Measurements from ENCODE around the gene SPDEF.

SPDEF gene

GRCh38 chr6:34512738-34513115, 43.4 kb downstream of the SPDEF start:
- H3K4me3 ChIP-seq (ENCODE audit: low read depth, low read length) = no peak overlapping the region
- H3K4ac ChIP-seq (ENCODE audit: low read depth, low read length) = no peak overlapping the region
- H2BK120ac ChIP-seq (ENCODE audit: insufficient read depth, low read length, poor library complexity) = no peak overlapping the region
- H3K36me3 ChIP-seq (ENCODE audit: control insufficient read depth in 1 of 2, insufficient read depth in 2 of 2, low read length in 2 of 2) = no peaks in the 10 kb centered on the region
- H2BK12ac ChIP-seq (ENCODE audit: low read length) = no peak overlapping the region
- no peak overlapping the region for H2BK5ac ChIP-seq (ENCODE audit: low read depth, low read length, poor library complexity)
- peaks cover 10% of the 10 kb centered on the region for H3K27me3 ChIP-seq (ENCODE audit: insufficient read depth, low read length)
- H3K79me1 ChIP-seq (ENCODE audit: low read length) = no peaks in the 10 kb centered on the region
- no peak overlapping the region for H3K23ac ChIP-seq (ENCODE audit: low read length)
- H3K4me1 ChIP-seq (ENCODE audit: control insufficient read depth in 1 of 2, insufficient read depth in 2 of 2, low read length in 2 of 2) = peaks cover 0 to 2% of the 10 kb centered on the region in 2 experiments
- no peak overlapping the region for H2AK5ac ChIP-seq (ENCODE audit: low read length)
- H4K8ac ChIP-seq (ENCODE audit: low read depth, low read length) = no peak overlapping the region
- WGBS (ENCODE audit: extremely low coverage, insufficient coverage, insufficient read length) = no CpG with 5 or more reads among the region's 5 CpGs
- H3K9ac ChIP-seq (ENCODE audit: low read length) = no peak overlapping the region
- no peak overlapping the region for H3K4me2 ChIP-seq (ENCODE audit: low read length)
- no peak overlapping the region for H4K12ac ChIP-seq (ENCODE audit: low read depth, low read length)
- no peaks in the 10 kb centered on the region for H3K79me2 ChIP-seq (ENCODE audit: control insufficient read depth, insufficient read depth, low read length, poor library complexity)
- H4K91ac ChIP-seq (ENCODE audit: low read depth, low read length) = no peak overlapping the region
- H3K18ac ChIP-seq (ENCODE audit: low read length) = no peak overlapping the region
- no peak overlapping the region for H3K14ac ChIP-seq (ENCODE audit: low read length)
- no peaks in the 10 kb centered on the region for H3K9me3 ChIP-seq (ENCODE audit: insufficient read depth, low read depth, low read length)
- no peak overlapping the region for H2AFZ ChIP-seq (ENCODE audit: insufficient read depth, low read length, poor library complexity)
- no peak overlapping the region for H3K27ac ChIP-seq (ENCODE audit: low read depth, low read length)
- DNase-seq = no peak

GRCh38 chr6:34511915-34512737, 44.0 kb downstream of the SPDEF start:
- H3K14ac ChIP-seq (ENCODE audit: low read length) = no peak overlapping the region
- H3K27ac ChIP-seq (ENCODE audit: low read depth, low read length) = no peak overlapping the region
- no peak overlapping the region for H4K8ac ChIP-seq (ENCODE audit: low read depth, low read length)
- H3K79me1 ChIP-seq (ENCODE audit: low read length) = no peaks in the 10 kb centered on the region
- no peak overlapping the region for H2BK120ac ChIP-seq (ENCODE audit: insufficient read depth, low read length, poor library complexity)
- H3K4ac ChIP-seq (ENCODE audit: low read depth, low read length) = no peak overlapping the region
- H3K36me3 ChIP-seq (ENCODE audit: control insufficient read depth in 1 of 2, insufficient read depth in 2 of 2, low read length in 2 of 2) = no peaks in the 10 kb centered on the region
- peak overlapping the region; percentile 8 for H3K4me3 ChIP-seq (ENCODE audit: low read depth, low read length)
- no peak overlapping the region for H2AFZ ChIP-seq (ENCODE audit: insufficient read depth, low read length, poor library complexity)
- H2BK5ac ChIP-seq (ENCODE audit: low read depth, low read length, poor library complexity) = no peak overlapping the region
- no peak overlapping the region for H3K9ac ChIP-seq (ENCODE audit: low read length)
- no peak for DNase-seq
- no peak overlapping the region for H3K18ac ChIP-seq (ENCODE audit: low read length)
- no peak overlapping the region for H4K91ac ChIP-seq (ENCODE audit: low read depth, low read length)
- H3K23ac ChIP-seq (ENCODE audit: low read length) = no peak overlapping the region
- H4K12ac ChIP-seq (ENCODE audit: low read depth, low read length) = no peak overlapping the region
- no CpG with 5 or more reads among the region's 12 CpGs for WGBS (ENCODE audit: extremely low coverage, insufficient coverage, insufficient read length)
- H2BK12ac ChIP-seq (ENCODE audit: low read length) = no peak overlapping the region
- no peak overlapping the region for H3K4me2 ChIP-seq (ENCODE audit: low read length)
- no peak overlapping the region for H2AK5ac ChIP-seq (ENCODE audit: low read length)
- H3K27me3 ChIP-seq (ENCODE audit: insufficient read depth, low read length) = peaks cover 10% of the 10 kb centered on the region
- H3K9me3 ChIP-seq (ENCODE audit: insufficient read depth, low read depth, low read length) = no peaks in the 10 kb centered on the region
- no peaks in the 10 kb centered on the region for H3K79me2 ChIP-seq (ENCODE audit: control insufficient read depth, insufficient read depth, low read length, poor library complexity)
- peaks cover 0 to 2% of the 10 kb centered on the region in 2 experiments for H3K4me1 ChIP-seq (ENCODE audit: control insufficient read depth in 1 of 2, insufficient read depth in 2 of 2, low read length in 2 of 2)

GRCh38 chr6:34511214-34511914, 44.8 kb downstream of the SPDEF start:
- no peak overlapping the region for H3K4me3 ChIP-seq (ENCODE audit: low read depth, low read length)
- peaks cover 10% of the 10 kb centered on the region for H3K27me3 ChIP-seq (ENCODE audit: insufficient read depth, low read length)
- no peaks in the 10 kb centered on the region for H3K79me2 ChIP-seq (ENCODE audit: control insufficient read depth, insufficient read depth, low read length, poor library complexity)
- no peaks in the 10 kb centered on the region for H3K79me1 ChIP-seq (ENCODE audit: low read length)
- H2AK5ac ChIP-seq (ENCODE audit: low read length) = no peak overlapping the region
- no peak for DNase-seq
- H2BK12ac ChIP-seq (ENCODE audit: low read length) = no peak overlapping the region
- no peaks in the 10 kb centered on the region for H3K36me3 ChIP-seq (ENCODE audit: control insufficient read depth in 1 of 2, insufficient read depth in 2 of 2, low read length in 2 of 2)
- H3K23ac ChIP-seq (ENCODE audit: low read length) = no peak overlapping the region
- H2AFZ ChIP-seq (ENCODE audit: insufficient read depth, low read length, poor library complexity) = no peak overlapping the region
- peaks cover 0 to 2% of the 10 kb centered on the region in 2 experiments for H3K4me1 ChIP-seq (ENCODE audit: control insufficient read depth in 1 of 2, insufficient read depth in 2 of 2, low read length in 2 of 2)
- no peak overlapping the region for H3K27ac ChIP-seq (ENCODE audit: low read depth, low read length)
- no peak overlapping the region for H2BK5ac ChIP-seq (ENCODE audit: low read depth, low read length, poor library complexity)
- H4K91ac ChIP-seq (ENCODE audit: low read depth, low read length) = no peak overlapping the region
- H3K9me3 ChIP-seq (ENCODE audit: insufficient read depth, low read depth, low read length) = no peaks in the 10 kb centered on the region
- no peak overlapping the region for H3K18ac ChIP-seq (ENCODE audit: low read length)
- H3K4me2 ChIP-seq (ENCODE audit: low read length) = no peak overlapping the region
- no peak overlapping the region for H4K12ac ChIP-seq (ENCODE audit: low read depth, low read length)
- no peak overlapping the region for H4K8ac ChIP-seq (ENCODE audit: low read depth, low read length)
- no peak overlapping the region for H3K4ac ChIP-seq (ENCODE audit: low read depth, low read length)
- H3K9ac ChIP-seq (ENCODE audit: low read length) = no peak overlapping the region
- H2BK120ac ChIP-seq (ENCODE audit: insufficient read depth, low read length, poor library complexity) = no peak overlapping the region
- no peak overlapping the region for H3K14ac ChIP-seq (ENCODE audit: low read length)
- WGBS (ENCODE audit: extremely low coverage, insufficient coverage, insufficient read length) = no CpG with 5 or more reads among the region's 6 CpGs

GRCh38 chr6:34510299-34510698, 45.8 kb downstream of the SPDEF start:
- Histone ChIP-seq H2BK120ac (ENCODE audit: insufficient read depth, low read length, poor library complexity) (no peak overlapping the region), H2BK12ac (ENCODE audit: low read length) (no peak overlapping the region), H3K36me3 (ENCODE audit: control insufficient read depth in 1 of 2, insufficient read depth in 2 of 2, low read length in 2 of 2) (no peaks in the 10 kb centered on the region), H3K27ac (ENCODE audit: low read depth, low read length) (no peak overlapping the region), H3K4ac (ENCODE audit: low read depth, low read length) (no peak overlapping the region), H3K79me2 (ENCODE audit: control insufficient read depth, insufficient read depth, low read length, poor library complexity) (no peaks in the 10 kb centered on the region), H3K9ac (ENCODE audit: low read length) (no peak overlapping the region), H4K8ac (ENCODE audit: low read depth, low read length) (no peak overlapping the region), H2BK5ac (ENCODE audit: low read depth, low read length, poor library complexity) (no peak overlapping the region), H2AK5ac (ENCODE audit: low read length) (no peak overlapping the region), H3K79me1 (ENCODE audit: low read length) (no peaks in the 10 kb centered on the region), H2AFZ (ENCODE audit: insufficient read depth, low read length, poor library complexity) (no peak overlapping the region), H3K4me3 (ENCODE audit: low read depth, low read length) (no peak overlapping the region), H3K23ac (ENCODE audit: low read length) (no peak overlapping the region), H3K14ac (ENCODE audit: low read length) (no peak overlapping the region), H3K4me1 (ENCODE audit: control insufficient read depth in 1 of 2, insufficient read depth in 2 of 2, low read length in 2 of 2) (peaks cover 0 to 2% of the 10 kb centered on the region in 2 experiments), H4K91ac (ENCODE audit: low read depth, low read length) (no peak overlapping the region), H3K4me2 (ENCODE audit: low read length) (no peak overlapping the region), H3K27me3 (ENCODE audit: insufficient read depth, low read length) (peaks cover 9% of the 10 kb centered on the region), H3K9me3 (ENCODE audit: insufficient read depth, low read depth, low read length) (no peaks in the 10 kb centered on the region), H4K12ac (ENCODE audit: low read depth, low read length) (no peak overlapping the region), H3K18ac (ENCODE audit: low read length) (no peak overlapping the region)
- no CpG with 5 or more reads among the region's 4 CpGs for WGBS (ENCODE audit: extremely low coverage, insufficient coverage, insufficient read length)
- DNase-seq = no peak

Measured in trophoblast cell (in vitro differentiated cells and primary cell).